B cell (primary cell): ENCODE measurements around the gene SUV39H2. TPM values are rescaled to one million over a fixed set of nuclear protein-coding genes. Genes with fewer than 3 reads are reported as not detected.

Source experiments
- ATAC-seq: fragments of 200-7000 bp; cut with Tn5 transposase; one replicate; pipeline ENCODE4 v1.10.0; 2021; ENCODE audit warnings: low read depth, mild to moderate bottlenecking, moderate number of reproducible peaks, moderate library complexity
- CTCF ChIA-PET: fragments of 350-600 bp; sonication (Branson Sonifier 250); formaldehyde crosslinking; loops from one replicate; lab custom pipeline; 2021; ENCODE audit warnings: antibody characterized with exemption, inconsistent platforms; lab: Charles Lee
- POLR2A ChIA-PET: fragments of 350-600 bp; sonication (Branson Sonifier 250); formaldehyde crosslinking; loops from one replicate; lab custom pipeline; 2021; ENCODE audit warnings: antibody characterized with exemption; lab: Charles Lee
- DNase-seq: peaks from one replicate; pipeline ENCODE4 v3.0.0; 2013
- H2AFZ ChIP-seq: 2 replicates; pipeline ENCODE4 v1.6.1; 2012; ENCODE audit warnings: mild to moderate bottlenecking, low read depth, low read length; ENCODE audit not compliant: insufficient read depth, poor library complexity, severe bottlenecking
- H3K27ac ChIP-seq, 2 donors: 1 replicate in 1 of 2; 2 replicates in 1 of 2; pipeline ENCODE4 v1.5.1; 2012 to 2013; ENCODE audit warnings: low read length in 2 of 2, mild to moderate bottlenecking in 2 of 2, moderate library complexity in 1 of 2
- H3K27me3 ChIP-seq, 4 experiments: fragments of 200-600 bp in 1 of 4; sonication (generic) in 1 of 4; replicated peaks in 1 of 4; 1 replicate in 2 of 4; 2 replicates in 2 of 4; pipeline versions ENCODE4 v1.6.1 to v1.7.0; 2013 to 2016; ENCODE audit warnings: low read length in 3 of 4, mild to moderate bottlenecking in 2 of 4, mixed read lengths in 1 of 4, moderate library complexity in 1 of 4; ENCODE audit not compliant: insufficient read depth in 4 of 4, control insufficient read depth in 3 of 4; ENCODE audit errors: control extremely low read depth in 1 of 4
- H3K36me3 ChIP-seq, 2 experiments: replicated peaks in 1 of 2; 1 replicate in 1 of 2; 2 replicates in 1 of 2; pipeline versions ENCODE4 v1.6.1 to v1.7.1; 2013; ENCODE audit warnings: low read length in 1 of 2; ENCODE audit not compliant: insufficient read depth in 2 of 2, control insufficient read depth in 1 of 2; ENCODE audit errors: control extremely low read depth in 1 of 2, extremely low read depth in 1 of 2
- H3K4me1 ChIP-seq, 2 donors: fragments of 200-600 bp in 1 of 2; sonication (generic) in 1 of 2; 1 replicate in 1 of 2; 2 replicates in 1 of 2; pipeline versions ENCODE4 v1.5.1 to v1.6.1; 2013 to 2017; ENCODE audit warnings: low read length in 2 of 2; ENCODE audit not compliant: control insufficient read depth in 2 of 2, insufficient read depth in 2 of 2
- H3K4me2 ChIP-seq: replicated peaks from 2 replicates; pipeline ENCODE3; 2012; ENCODE audit warnings: mild to moderate bottlenecking, low read depth, low read length; ENCODE audit not compliant: poor library complexity, severe bottlenecking
- H3K4me3 ChIP-seq, 5 experiments: fragments of 200-600 bp in 1 of 5; sonication (generic) in 1 of 5; 1 replicate in 3 of 5; 2 replicates in 2 of 5; pipeline versions ENCODE4 v1.5.1 to v1.7.0; 2011 to 2016; ENCODE audit warnings: low read length in 4 of 5, mild to moderate bottlenecking in 4 of 5, low read depth in 2 of 5, control low read depth in 1 of 5, moderate library complexity in 1 of 5; ENCODE audit not compliant: insufficient read depth in 1 of 5; ENCODE audit errors: control extremely low read depth in 1 of 5, extremely low read depth in 1 of 5
- H3K79me2 ChIP-seq: fragments of 200-600 bp; sonication (generic); one replicate; pipeline ENCODE4 v1.6.0; 2016; ENCODE audit warnings: low read length; ENCODE audit not compliant: control insufficient read depth, insufficient read depth
- H3K9ac ChIP-seq: fragments of 200-600 bp; sonication (generic); 2 replicates; pipeline ENCODE4 v1.6.1; 2017; ENCODE audit warnings: mild to moderate bottlenecking, low read length, moderate library complexity
- H3K9me3 ChIP-seq, 3 donors: one replicate each; pipeline versions ENCODE4 v1.6.1 to v1.7.1; 2013; ENCODE audit warnings: low read length in 2 of 3; ENCODE audit not compliant: control insufficient read depth in 2 of 3, insufficient read depth in 1 of 3; ENCODE audit errors: control extremely low read depth in 1 of 3
- H4K20me1 ChIP-seq: 2 replicates; pipeline ENCODE4 v1.6.0; 2012; ENCODE audit warnings: mild to moderate bottlenecking, low read length; ENCODE audit not compliant: insufficient read depth, control insufficient read depth, poor library complexity, severe bottlenecking
- H3K27ac Mint-ChIP-seq: one replicate; pipeline ENCODE4 v1.8.0; 2021; ENCODE audit warnings: mixed read lengths
- H3K27me3 Mint-ChIP-seq: one replicate; pipeline ENCODE4 v1.8.0; 2021; ENCODE audit warnings: mixed read lengths
- H3K4me1 Mint-ChIP-seq: one replicate; pipeline ENCODE4 v1.8.0; 2021; ENCODE audit warnings: mixed read lengths
- H3K4me3 Mint-ChIP-seq: one replicate; pipeline ENCODE4 v1.8.0; 2021; ENCODE audit warnings: mixed read lengths
- H3K9me3 Mint-ChIP-seq: one replicate; pipeline ENCODE4 v1.8.0; 2022; ENCODE audit warnings: mixed read lengths; ENCODE audit not compliant: insufficient read depth
- EZH2 ChIP-seq: IDR thresholded peaks from 2 replicates; pipeline ENCODE4 v1.6.1; 2012; ENCODE audit warnings: borderline replicate concordance, low read depth, mild to moderate bottlenecking, moderate library complexity, low read length; ENCODE audit not compliant: insufficient read depth, poor library complexity, severe bottlenecking
- WGBS: methylation state at CpG from one replicate; pipeline ENCODE4 v1.1.5; 2013; ENCODE audit warnings: missing lambda C conversion rate; ENCODE audit not compliant: insufficient coverage; 5-methylcytosine and 5-hydroxymethylcytosine counted together
- intact Hi-C: fragments of 100-400 bp; cut with micrococcal nuclease; formaldehyde crosslinking; loops from one replicate; pipeline ENCODE4 v1.10.0; 2022
- polyA plus RNA-seq: library from polyadenylated mRNA; depleted of rRNA; stranded (reverse); fragments of >200 nt; gene quantifications from 2 replicates; pipeline ENCODE4 v1.2.3, GENCODE V29; 2012
- total RNA-seq, 2 donors: library from RNA; stranded (reverse); fragments of 120-200 nt in 1 of 2; gene quantifications; 1 replicate in 1 of 2; 2 replicates in 1 of 2; pipeline versions ENCODE4 v1.2.3 to v1.2.4, GENCODE V29; 2013 to 2022
- TF ChIP-seq, protein P1 (sequence below): fragments of 200-600 bp; IDR thresholded peaks from one replicate; pipeline ENCODE4 v1.8.0; 2022; ENCODE audit warnings: antibody characterized with exemption, mild to moderate bottlenecking

The SUV39H2 gene
- total and polyA plus RNA-seq, 2 donors (not counting 1 experiment from before 2014, with no cell fraction given): 0.73 to 3.2 TPM

DNA sequence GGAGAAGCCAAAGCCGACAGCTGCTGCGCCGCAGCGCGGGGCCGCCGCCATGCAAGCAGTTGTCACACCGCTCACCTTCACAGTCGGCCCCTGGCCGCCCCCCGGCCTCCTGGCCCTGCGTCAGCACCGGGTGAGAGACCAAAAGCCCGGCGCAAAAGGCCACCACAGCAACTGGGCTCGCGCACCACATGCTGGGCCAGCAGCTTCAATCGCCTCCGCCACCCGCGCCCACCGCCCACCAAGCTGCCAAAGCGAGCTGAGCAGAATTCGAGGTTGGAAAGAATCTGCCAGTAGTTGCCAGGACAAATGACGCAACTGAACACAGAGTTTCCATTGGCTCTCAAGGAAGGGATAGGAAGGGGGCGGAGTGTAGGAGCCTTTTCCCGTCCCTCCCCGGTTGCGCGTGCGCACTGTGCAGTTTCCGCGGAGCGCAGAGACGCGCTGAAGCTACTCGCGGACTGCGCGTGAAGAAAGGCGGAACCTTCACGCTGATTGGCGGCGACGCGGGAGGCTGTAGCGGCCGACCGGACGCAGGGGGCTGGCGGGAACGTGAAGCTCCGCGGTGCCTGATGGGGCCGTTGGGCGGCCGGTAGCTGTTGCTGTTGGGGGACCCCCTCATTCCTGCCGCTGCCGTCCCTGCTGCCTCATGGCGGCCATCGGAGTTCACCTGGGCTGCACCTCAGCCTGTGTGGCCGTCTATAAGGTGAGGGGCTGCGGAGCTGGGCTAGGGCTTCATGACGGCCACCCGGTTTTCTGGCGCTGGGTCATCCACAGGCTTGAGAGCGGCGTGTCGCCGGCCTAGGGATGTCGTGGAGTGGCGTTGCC is 40.7 kb upstream of the SUV39H2 start, which contains the start of the genes CDNF, HSPA14 and MSANTD7:
CDNF (minus strand) TSS at position 281 of the 825 bp plus-strand sequence; CDS start at position 190, 91 bp downstream.
HSPA14 (plus strand) TSS at position 550 of the 825 bp plus-strand sequence; CDS start at position 647, 97 bp downstream.
MSANTD7 (plus strand) TSS at position 550 of the 825 bp plus-strand sequence. CDS start 3,979 bp downstream, outside the sequence.
- Histone ChIP-seq H4K20me1 (no peaks in the 10 kb centered on the region), H3K4me3 (peak within 1 kb of the TSS; percentile 63 to 99 (median 98)), H3K27ac (peak within 1 kb of the TSS; percentile 83 to 85), H3K9ac (peak within 1 kb of the TSS; percentile 93), H3K9me3 (no peaks in the 10 kb centered on the region), H3K4me2 (peak within 1 kb of the TSS; percentile 94), H2AFZ (peak within 1 kb of the TSS; percentile 96), H3K27me3 (no peaks in the 10 kb centered on the region), H3K79me2 (peaks cover 39% of the 10 kb centered on the region), H3K36me3 (peaks cover 7 to 15% of the 10 kb centered on the region in 2 experiments), H3K4me1 (peaks cover 16 to 17% of the 10 kb centered on the region in 2 donors)
- ChIA-PET POLR2A (interaction anchor here (0.5 to 1.6 kb wide), 13 partner anchors 40 to 1048 kb away, joined by 3 to 10 read pairs (median 4); partner anchors contain the start of genes DCLRE1C and SUV39H2), CTCF (interaction anchor here (0.6 to 4.0 kb wide), 20 partner anchors 10 to 1051 kb away, joined by 3 to 43 read pairs (median 4); partner anchors contain the start of genes MEIG1 and SUV39H2)
- peak; percentile 95 for ATAC-seq
- intact Hi-C loops: loop anchor here (1.0 to 5.0 kb wide), 10 partner anchors 15 to 1251 kb away; partner anchors contain the start of genes MEIG1, PRPF18, RPP38 and SUV39H2
- H3K27ac Mint-ChIP-seq: peak within 1 kb of the TSS; percentile 98
- DNase-seq: peak; percentile 100
- no peaks in the 10 kb centered on the region for H3K27me3 Mint-ChIP-seq
- WGBS: under 1% methylated on average over 72 of the region's 72 CpGs
- H3K4me1 Mint-ChIP-seq: peaks cover 20% of the 10 kb centered on the region
- peak within 1 kb of the TSS; percentile 98 for H3K4me3 Mint-ChIP-seq
- no peaks in the 10 kb centered on the region for H3K9me3 Mint-ChIP-seq
- TF ChIP-seq, protein P1, sequence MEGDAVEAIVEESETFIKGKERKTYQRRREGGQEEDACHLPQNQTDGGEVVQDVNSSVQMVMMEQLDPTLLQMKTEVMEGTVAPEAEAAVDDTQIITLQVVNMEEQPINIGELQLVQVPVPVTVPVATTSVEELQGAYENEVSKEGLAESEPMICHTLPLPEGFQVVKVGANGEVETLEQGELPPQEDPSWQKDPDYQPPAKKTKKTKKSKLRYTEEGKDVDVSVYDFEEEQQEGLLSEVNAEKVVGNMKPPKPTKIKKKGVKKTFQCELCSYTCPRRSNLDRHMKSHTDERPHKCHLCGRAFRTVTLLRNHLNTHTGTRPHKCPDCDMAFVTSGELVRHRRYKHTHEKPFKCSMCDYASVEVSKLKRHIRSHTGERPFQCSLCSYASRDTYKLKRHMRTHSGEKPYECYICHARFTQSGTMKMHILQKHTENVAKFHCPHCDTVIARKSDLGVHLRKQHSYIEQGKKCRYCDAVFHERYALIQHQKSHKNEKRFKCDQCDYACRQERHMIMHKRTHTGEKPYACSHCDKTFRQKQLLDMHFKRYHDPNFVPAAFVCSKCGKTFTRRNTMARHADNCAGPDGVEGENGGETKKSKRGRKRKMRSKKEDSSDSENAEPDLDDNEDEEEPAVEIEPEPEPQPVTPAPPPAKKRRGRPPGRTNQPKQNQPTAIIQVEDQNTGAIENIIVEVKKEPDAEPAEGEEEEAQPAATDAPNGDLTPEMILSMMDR: no peak
- TF ChIP-seq EZH2: no peak
